ENCODE measurements around the gene SMIM35.

SMIM35 gene

DNA sequence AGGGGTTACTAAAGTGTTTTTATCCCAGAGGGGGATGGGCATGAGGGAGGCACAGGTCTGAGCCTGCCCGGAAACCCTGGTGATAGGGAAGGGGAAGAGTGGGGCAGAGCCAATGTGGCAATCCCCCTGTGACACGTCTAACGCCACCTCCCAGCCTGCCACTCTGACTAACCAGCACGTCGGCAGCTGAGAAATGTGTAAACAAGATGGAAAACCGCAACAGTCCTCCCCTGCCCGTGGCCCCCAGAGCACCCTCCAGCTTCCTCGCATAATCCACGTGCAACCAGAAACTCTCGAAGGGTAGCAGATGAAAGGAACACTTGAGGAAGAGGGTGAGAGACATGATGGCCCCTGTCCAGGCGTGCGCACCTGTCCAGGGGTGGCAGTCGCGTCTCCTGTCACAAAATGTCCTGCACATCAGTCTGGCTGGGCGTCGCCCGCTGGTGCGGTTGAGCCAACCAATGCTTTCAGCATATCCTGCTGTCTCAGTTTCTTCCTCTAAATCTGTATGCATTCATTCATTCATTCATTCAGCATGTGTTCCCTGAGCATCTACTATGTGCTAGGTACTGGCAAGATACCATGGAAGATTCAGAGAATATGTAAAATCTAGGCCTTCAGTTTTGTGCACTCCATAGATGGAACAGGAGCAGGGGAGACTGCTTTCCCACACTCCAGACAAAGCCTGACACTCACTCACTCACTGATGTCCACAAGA lies 5.4 kb downstream of the SMIM35 start:
- Histone ChIP-seq H3K4me3 (ENCODE audit: low read length) (no peak overlapping the region), H3K36me3 (ENCODE audit: control insufficient read depth, low read length) (no peaks in the 10 kb centered on the region), H4K20me1 (ENCODE audit: control insufficient read depth, insufficient read depth, low read depth, low read length) (no peaks in the 10 kb centered on the region), H3K9me2 (replicated peaks; ENCODE audit: control insufficient read depth, low read length) (no peaks in the 10 kb centered on the region), H3K27me3 (ENCODE audit: control insufficient read depth, low read length) (peaks cover 36% of the 10 kb centered on the region), H3K4me1 (ENCODE audit: control insufficient read depth, low read length) (peaks cover 10% of the 10 kb centered on the region), H3K4me2 (ENCODE audit: low read length) (no peak overlapping the region), H3F3A (ENCODE audit: control insufficient read depth, insufficient read depth) (no peaks in the 10 kb centered on the region), H3K9me3 (ENCODE audit: control insufficient read depth, insufficient read depth, low read length) (0 out of 2 replicates have a peak, but pooled peaks cover 1% of the 10 kb centered on the region), H3K79me2 (ENCODE audit: control insufficient read depth, low read length) (no peaks in the 10 kb centered on the region), H3K27ac (ENCODE audit: low read depth, low read length) (no peak overlapping the region)
- no peak for TF ChIP-seq EZH2phosphoT487 (IDR thresholded peaks at IDR 0.05; ENCODE audit: borderline replicate concordance, low read length)
- TF ChIP-seq, protein P1, sequence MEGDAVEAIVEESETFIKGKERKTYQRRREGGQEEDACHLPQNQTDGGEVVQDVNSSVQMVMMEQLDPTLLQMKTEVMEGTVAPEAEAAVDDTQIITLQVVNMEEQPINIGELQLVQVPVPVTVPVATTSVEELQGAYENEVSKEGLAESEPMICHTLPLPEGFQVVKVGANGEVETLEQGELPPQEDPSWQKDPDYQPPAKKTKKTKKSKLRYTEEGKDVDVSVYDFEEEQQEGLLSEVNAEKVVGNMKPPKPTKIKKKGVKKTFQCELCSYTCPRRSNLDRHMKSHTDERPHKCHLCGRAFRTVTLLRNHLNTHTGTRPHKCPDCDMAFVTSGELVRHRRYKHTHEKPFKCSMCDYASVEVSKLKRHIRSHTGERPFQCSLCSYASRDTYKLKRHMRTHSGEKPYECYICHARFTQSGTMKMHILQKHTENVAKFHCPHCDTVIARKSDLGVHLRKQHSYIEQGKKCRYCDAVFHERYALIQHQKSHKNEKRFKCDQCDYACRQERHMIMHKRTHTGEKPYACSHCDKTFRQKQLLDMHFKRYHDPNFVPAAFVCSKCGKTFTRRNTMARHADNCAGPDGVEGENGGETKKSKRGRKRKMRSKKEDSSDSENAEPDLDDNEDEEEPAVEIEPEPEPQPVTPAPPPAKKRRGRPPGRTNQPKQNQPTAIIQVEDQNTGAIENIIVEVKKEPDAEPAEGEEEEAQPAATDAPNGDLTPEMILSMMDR (IDR thresholded peaks at IDR 0.05; ENCODE audit: low read depth, low read length, poor library complexity, severe bottlenecking), result no peak

DNA sequence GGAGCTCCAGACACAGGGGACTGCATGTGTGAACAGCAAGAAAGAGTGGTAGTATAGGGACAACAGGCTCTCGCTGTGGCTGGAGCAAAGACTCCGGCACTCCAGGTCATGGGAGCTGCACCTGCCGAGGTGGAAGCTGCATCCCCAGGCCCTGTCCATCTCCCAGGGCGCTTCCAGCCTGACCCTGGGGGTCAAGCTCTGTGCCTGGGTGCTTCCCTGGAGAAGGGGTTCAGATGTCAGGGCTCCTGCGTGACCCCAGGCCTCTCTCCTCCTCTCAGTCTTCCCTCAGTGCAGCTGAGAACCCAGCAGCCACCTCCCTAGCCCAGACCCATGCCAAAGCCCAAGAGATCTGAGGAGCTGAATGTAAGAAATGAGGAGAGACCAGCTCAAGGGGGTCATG lies 6.5 kb downstream of the SMIM35 start:
- no peak for TF ChIP-seq EZH2phosphoT487 (IDR thresholded peaks at IDR 0.05; ENCODE audit: borderline replicate concordance, low read length)
- TF ChIP-seq, protein P1 (IDR thresholded peaks at IDR 0.05; ENCODE audit: low read depth, low read length, poor library complexity, severe bottlenecking), result no peak
- no peaks in the 10 kb centered on the region for H3K79me2 ChIP-seq (ENCODE audit: control insufficient read depth, low read length)
- no peaks in the 10 kb centered on the region for H4K20me1 ChIP-seq (ENCODE audit: control insufficient read depth, insufficient read depth, low read depth, low read length)
- H3F3A ChIP-seq (ENCODE audit: control insufficient read depth, insufficient read depth), result no peaks in the 10 kb centered on the region
- no peak overlapping the region for H3K4me3 ChIP-seq (ENCODE audit: low read length)
- peaks cover 10% of the 10 kb centered on the region for H3K4me1 ChIP-seq (ENCODE audit: control insufficient read depth, low read length)
- no peak overlapping the region for H3K27ac ChIP-seq (ENCODE audit: low read depth, low read length)
- H3K36me3 ChIP-seq (ENCODE audit: control insufficient read depth, low read length), result no peaks in the 10 kb centered on the region
- H3K9me3 ChIP-seq (ENCODE audit: control insufficient read depth, insufficient read depth, low read length), result no peaks in the 10 kb centered on the region
- no peak overlapping the region for H3K4me2 ChIP-seq (ENCODE audit: low read length)
- H3K27me3 ChIP-seq (ENCODE audit: control insufficient read depth, low read length), result peaks cover 42% of the 10 kb centered on the region
- no peaks in the 10 kb centered on the region for H3K9me2 ChIP-seq (replicated peaks; ENCODE audit: control insufficient read depth, low read length)

DNA sequence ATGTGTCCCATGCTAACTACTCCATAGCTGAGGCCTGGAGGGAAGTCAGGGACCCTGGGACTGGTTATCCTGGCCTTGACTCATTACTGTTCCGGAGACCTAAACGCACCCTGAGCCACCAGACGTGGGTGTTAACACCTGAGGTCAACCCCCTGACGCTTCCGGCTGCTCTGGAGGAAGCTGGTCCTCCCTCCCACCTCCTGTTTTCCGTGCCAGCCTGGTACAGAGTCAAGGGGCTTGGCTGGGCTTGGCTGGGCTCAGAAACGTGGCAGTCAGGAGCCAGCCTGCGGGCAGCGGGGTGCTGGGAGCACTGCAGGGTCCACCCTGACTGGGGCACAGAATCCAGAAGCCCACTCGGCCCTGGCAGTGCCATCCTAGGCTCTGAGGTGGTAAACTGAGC lies 7.3 kb downstream of the SMIM35 start:
- no peaks in the 10 kb centered on the region for H3K36me3 ChIP-seq (ENCODE audit: control insufficient read depth, low read length)
- H3K9me2 ChIP-seq (replicated peaks; ENCODE audit: control insufficient read depth, low read length), result no peaks in the 10 kb centered on the region
- H3K79me2 ChIP-seq (ENCODE audit: control insufficient read depth, low read length), result no peaks in the 10 kb centered on the region
- no peak overlapping the region for H3K27ac ChIP-seq (ENCODE audit: low read depth, low read length)
- H3K4me1 ChIP-seq (ENCODE audit: control insufficient read depth, low read length), result peaks cover 7% of the 10 kb centered on the region
- H4K20me1 ChIP-seq (ENCODE audit: control insufficient read depth, insufficient read depth, low read depth, low read length), result no peaks in the 10 kb centered on the region
- no peak for TF ChIP-seq EZH2phosphoT487 (IDR thresholded peaks at IDR 0.05; ENCODE audit: borderline replicate concordance, low read length)
- TF ChIP-seq, protein P1 (IDR thresholded peaks at IDR 0.05; ENCODE audit: low read depth, low read length, poor library complexity, severe bottlenecking), result no peak
- H3K9me3 ChIP-seq (ENCODE audit: control insufficient read depth, insufficient read depth, low read length), result no peaks in the 10 kb centered on the region
- H3K4me3 ChIP-seq (ENCODE audit: low read length), result no peak overlapping the region
- H3K27me3 ChIP-seq (ENCODE audit: control insufficient read depth, low read length), result peaks cover 47% of the 10 kb centered on the region
- H3F3A ChIP-seq (ENCODE audit: control insufficient read depth, insufficient read depth), result no peaks in the 10 kb centered on the region
- H3K4me2 ChIP-seq (ENCODE audit: low read length), result no peak overlapping the region

Measured in DOHH2 (cell line).